ENCODE data around the gene PSAP.

- TF ChIP-seq POLR2AphosphoS5 (IDR thresholded peaks at IDR 0.05; ENCODE audit: borderline replicate concordance, low read depth, low read length) = no peak
- TF ChIP-seq FOXP2 (optimal IDR thresholded peaks at IDR 0.05; ENCODE audit: control extremely low read depth, extremely low read length, insufficient read depth) = no peak
- no peak for TF ChIP-seq EZH2 (IDR thresholded peaks at IDR 0.05)
Observed at GRCh38 chr10:71842422-71842821, 8.6 kb downstream of the PSAP start.
